Subcutaneous adipose tissue (tissue), 4 donors: Measurements from ENCODE around the gene PARP9. TPM values are rescaled to one million over a fixed set of nuclear protein-coding genes. Genes with fewer than 3 reads are reported as not detected.

ENCODE experiments used
- total RNA-seq, 4 donors: library from RNA; depleted of rRNA; stranded (reverse); fragments of >200 nt; gene quantifications; one replicate each; pipeline ENCODE4 v1.1.0, GENCODE V29; 2016
- TF ChIP-seq, protein P1 (sequence below): fragments of 450-650 bp; IDR thresholded peaks from one replicate; pipeline ENCODE4 v1.5.1; 2016; ENCODE audit warnings: low read depth, mild to moderate bottlenecking, control low read depth, antibody characterized with exemption, moderate library complexity

PARP9 gene
- total RNA-seq, 4 donors from 2014 or later = 23.6 to 50.7 (median 31.3) TPM

DNA sequence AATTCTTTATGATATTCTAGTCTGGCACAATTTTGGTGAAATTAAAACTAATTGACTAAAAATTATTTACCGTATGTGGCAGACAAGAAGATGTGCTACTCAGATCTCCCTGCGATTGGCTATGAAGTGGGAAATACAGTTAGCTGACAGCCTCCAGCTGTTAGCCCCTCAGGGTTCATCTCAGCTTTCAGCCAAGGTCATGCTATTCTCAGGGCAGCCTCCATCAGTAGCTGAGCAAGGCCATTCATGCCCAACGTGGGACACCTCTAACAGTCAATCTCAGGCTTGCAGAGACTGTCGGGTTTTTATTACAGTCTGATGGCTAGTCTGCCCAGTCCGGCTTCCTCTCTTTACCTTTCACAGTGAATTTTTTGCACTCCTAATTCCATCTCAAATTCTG is 6.7 kb downstream of the PARP9 start:
- TF ChIP-seq, protein P1, sequence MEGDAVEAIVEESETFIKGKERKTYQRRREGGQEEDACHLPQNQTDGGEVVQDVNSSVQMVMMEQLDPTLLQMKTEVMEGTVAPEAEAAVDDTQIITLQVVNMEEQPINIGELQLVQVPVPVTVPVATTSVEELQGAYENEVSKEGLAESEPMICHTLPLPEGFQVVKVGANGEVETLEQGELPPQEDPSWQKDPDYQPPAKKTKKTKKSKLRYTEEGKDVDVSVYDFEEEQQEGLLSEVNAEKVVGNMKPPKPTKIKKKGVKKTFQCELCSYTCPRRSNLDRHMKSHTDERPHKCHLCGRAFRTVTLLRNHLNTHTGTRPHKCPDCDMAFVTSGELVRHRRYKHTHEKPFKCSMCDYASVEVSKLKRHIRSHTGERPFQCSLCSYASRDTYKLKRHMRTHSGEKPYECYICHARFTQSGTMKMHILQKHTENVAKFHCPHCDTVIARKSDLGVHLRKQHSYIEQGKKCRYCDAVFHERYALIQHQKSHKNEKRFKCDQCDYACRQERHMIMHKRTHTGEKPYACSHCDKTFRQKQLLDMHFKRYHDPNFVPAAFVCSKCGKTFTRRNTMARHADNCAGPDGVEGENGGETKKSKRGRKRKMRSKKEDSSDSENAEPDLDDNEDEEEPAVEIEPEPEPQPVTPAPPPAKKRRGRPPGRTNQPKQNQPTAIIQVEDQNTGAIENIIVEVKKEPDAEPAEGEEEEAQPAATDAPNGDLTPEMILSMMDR = no peak

DNA sequence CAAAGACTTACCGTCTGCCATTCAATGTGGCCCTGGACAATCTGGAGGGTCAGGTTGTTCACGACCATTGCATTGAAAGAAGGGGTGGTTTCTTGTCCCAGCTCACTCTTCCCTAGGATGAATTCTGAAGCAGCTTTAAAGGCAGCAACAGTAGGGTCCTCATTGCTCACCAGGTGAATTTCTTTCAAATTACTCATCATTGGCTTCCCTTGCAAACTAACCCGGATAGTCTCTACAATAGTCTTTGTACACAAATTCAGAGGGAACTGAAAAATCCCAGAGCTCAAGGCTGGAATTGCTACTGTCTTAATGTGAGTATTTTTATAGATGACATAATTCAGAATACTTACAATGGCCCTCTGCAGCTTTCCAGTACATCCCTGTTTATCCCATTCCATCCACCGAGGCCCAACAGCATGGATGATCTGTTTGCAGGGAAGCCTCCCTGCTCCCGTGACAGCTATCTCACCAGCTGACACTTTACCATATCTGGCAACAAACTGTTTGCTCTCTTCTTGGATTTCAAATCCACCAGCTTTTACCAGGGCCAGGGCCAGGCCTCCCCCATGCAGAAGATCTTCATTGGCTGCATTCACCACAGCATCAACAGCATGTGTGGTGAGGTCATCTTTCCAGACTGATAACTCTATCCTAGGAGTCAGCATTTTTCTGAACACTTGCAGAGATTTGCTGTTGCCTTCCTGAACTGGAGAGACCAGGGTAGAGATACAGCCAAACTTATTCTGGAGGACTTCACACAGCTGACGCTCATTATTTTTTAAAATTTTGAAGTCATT is 8.6 kb downstream of the PARP9 start:
- TF ChIP-seq, protein P1 = no peak

DNA sequence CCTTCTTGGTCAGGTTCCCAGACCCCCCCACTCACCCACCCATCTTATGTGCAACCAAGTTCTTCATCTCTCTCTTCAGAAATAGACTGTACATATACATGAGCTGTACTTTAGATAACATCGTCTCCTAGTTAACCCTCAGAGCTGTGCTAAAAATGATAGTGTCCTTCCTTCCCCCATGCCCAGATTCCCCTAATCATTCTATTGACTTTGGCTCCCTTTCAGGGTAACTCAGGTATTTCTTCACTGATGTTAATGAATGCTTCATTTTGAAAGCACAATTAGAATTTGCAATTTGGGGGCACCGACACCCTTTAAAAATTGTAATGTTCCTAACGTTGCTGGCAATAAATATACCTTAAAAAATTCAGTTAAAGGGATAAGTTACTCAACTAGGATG is 10.9 kb downstream of the PARP9 start:
- TF ChIP-seq, protein P1 = no peak

DNA sequence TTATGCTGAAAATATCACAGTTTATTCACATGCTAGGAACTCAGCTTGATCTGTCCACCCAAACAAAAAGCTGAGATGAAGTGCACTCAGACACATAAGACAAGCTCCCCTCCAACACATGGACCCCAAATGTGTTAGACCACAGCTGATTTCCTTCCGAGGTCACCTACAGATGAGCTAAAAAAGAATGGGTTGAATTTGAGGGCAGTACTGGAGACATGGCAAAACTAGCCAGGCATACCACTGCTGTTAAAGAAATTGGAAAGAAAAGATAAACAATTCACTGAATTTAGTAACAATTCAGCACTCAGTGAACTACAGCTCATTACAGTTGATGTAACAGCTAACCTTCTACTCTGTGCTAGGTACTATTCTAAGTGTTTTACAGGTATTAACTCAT is 15.5 kb downstream of the PARP9 start:
- TF ChIP-seq, protein P1 = no peak

DNA sequence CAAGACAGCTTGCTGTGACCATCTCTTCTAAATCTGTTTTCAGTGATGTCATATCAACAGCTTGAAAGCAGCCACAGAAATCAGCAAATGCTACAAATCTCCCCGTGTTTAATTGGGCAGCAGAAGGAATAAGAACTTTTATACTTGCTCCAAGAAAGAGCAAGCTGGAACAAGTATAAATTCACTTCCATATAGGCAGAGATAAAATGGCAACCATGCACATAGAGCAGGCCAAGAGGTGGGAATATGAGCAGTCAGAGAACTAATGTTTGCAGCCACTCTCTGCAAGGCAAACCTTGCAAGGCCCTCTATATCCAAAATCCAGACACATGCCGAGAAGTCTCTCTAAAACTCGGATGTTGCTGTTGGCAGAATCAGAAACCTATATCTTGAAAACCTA is 16.0 kb downstream of the PARP9 start:
- TF ChIP-seq, protein P1 = no peak

DNA sequence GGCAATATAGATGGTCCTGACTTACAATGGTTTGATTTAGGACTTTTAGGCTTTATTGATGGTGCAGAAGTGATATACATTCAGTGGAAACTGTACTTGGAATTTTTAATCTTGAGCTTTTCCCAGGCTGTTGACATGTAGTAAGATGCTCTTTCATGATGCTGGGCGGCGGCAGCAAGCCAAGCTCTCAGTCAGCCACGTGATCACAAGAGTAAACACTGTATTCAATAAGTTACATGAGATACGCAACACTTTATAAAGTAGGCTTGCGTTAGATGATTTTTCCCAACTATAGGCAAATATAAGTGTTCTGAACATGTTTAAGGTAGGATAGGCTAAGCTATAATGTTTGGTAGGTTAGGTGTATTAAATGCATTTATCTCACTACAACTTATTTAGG is 17.9 kb downstream of the PARP9 start:
- TF ChIP-seq, protein P1 = no peak

DNA sequence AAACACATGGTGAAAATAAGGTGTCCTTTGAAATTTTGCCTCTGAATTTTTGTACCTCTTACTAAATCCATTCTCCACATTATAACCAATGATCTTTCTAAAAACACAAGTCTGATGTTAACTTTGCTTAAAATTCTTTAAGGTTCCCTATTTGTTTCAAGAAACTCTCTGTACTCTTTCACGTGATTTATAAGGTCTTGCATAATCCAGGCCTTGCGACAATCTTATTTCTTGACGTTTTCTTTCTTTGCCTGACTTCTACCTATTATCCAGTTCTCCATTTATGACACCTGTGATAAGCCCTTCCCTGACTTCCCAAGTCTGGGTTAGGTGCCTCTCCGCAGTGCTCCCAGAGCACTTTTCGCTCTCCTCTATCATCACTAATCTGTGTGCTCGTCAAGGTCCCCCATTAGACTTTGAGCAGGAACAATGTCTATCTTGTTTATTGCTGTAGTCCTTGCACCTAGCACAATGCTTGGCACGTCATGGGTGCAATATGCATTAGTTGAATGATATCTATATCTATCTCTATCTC is 25.1 kb downstream of the PARP9 start:
- TF ChIP-seq, protein P1 = no peak
